Mesendoderm (in vitro differentiated cells): ENCODE data around the gene LMBRD1.

Experiments used
- DNase-seq: peaks from one replicate; pipeline ENCODE4 v3.0.0; 2013
- H2AK5ac ChIP-seq: 2 replicates; pipeline ENCODE4 v1.6.1; 2013; ENCODE audit warnings: low read length, inconsistent platforms
- H2BK120ac ChIP-seq: 2 replicates; pipeline ENCODE4 v1.6.1; 2013; ENCODE audit warnings: low read depth, mild to moderate bottlenecking, low read length, moderate library complexity, mixed read lengths
- H2BK15ac ChIP-seq: replicated peaks from 2 replicates; pipeline ENCODE4 v1.6.1; 2013; ENCODE audit warnings: low read depth, mild to moderate bottlenecking, moderate library complexity
- H2BK5ac ChIP-seq: 2 replicates; pipeline ENCODE4 v1.6.1; 2013; ENCODE audit warnings: low read length, inconsistent platforms
- H3K18ac ChIP-seq: 2 replicates; pipeline ENCODE4 v1.6.1; 2013; ENCODE audit warnings: mild to moderate bottlenecking, low read length, mixed read lengths
- H3K23ac ChIP-seq: one replicate; pipeline ENCODE4 v1.6.1; 2013; ENCODE audit warnings: low read length
- H3K27ac ChIP-seq: 2 replicates; pipeline ENCODE4 v1.5.1; 2013; ENCODE audit warnings: low read depth, mild to moderate bottlenecking, inconsistent platforms, low read length, moderate library complexity
- H3K27me3 ChIP-seq: 2 replicates; pipeline ENCODE4 v1.6.1; 2013; ENCODE audit warnings: low read length, control low read depth, mild to moderate bottlenecking, inconsistent platforms; ENCODE audit not compliant: insufficient read depth, poor library complexity
- H3K36me3 ChIP-seq: 2 replicates; pipeline ENCODE4 v1.6.1; 2013; ENCODE audit warnings: low read length, inconsistent platforms; ENCODE audit not compliant: control insufficient read depth, insufficient read depth
- H3K4ac ChIP-seq: one replicate; pipeline ENCODE4 v1.6.1; 2013; ENCODE audit warnings: low read depth, mild to moderate bottlenecking, low read length, moderate library complexity
- H3K4me1 ChIP-seq: 2 replicates; pipeline ENCODE4 v1.6.1; 2013; ENCODE audit warnings: low read depth, low read length, inconsistent platforms; ENCODE audit not compliant: control insufficient read depth
- H3K4me2 ChIP-seq: 2 replicates; pipeline ENCODE4 v1.6.1; 2013; ENCODE audit warnings: low read length
- H3K4me3 ChIP-seq: 2 replicates; pipeline ENCODE4 v1.5.1; 2013; ENCODE audit warnings: mild to moderate bottlenecking, low read length
- H3K56ac ChIP-seq: one replicate; pipeline ENCODE4 v1.6.1; 2013; ENCODE audit warnings: low read length
- H3K79me1 ChIP-seq: 2 replicates; pipeline ENCODE4 v1.6.1; 2013; ENCODE audit warnings: low read length, inconsistent platforms
- H3K79me2 ChIP-seq: 2 replicates; pipeline ENCODE4 v1.6.1; 2013; ENCODE audit warnings: mild to moderate bottlenecking, low read length; ENCODE audit not compliant: control insufficient read depth, insufficient read depth
- H3K9ac ChIP-seq: 2 replicates; pipeline ENCODE4 v1.6.1; 2013; ENCODE audit warnings: low read length, inconsistent platforms
- H4K5ac ChIP-seq: one replicate; pipeline ENCODE4 v1.6.1; 2013; ENCODE audit warnings: low read length
- H4K8ac ChIP-seq: one replicate; pipeline ENCODE4 v1.6.1; 2013; ENCODE audit warnings: low read depth, mild to moderate bottlenecking, control low read depth, low read length, moderate library complexity
- WGBS: extraction: QIAGEN DNeasy Blood & Tissue Kit; methylation state at CpG from one replicate; pipeline ENCODE4 v1.1.7; 2013; ENCODE audit warnings: low lambda C conversion rate, missing lambda C conversion rate; ENCODE audit not compliant: insufficient coverage; ENCODE audit errors: extremely low coverage; 5-methylcytosine and 5-hydroxymethylcytosine counted together

LMBRD1 gene

DNA sequence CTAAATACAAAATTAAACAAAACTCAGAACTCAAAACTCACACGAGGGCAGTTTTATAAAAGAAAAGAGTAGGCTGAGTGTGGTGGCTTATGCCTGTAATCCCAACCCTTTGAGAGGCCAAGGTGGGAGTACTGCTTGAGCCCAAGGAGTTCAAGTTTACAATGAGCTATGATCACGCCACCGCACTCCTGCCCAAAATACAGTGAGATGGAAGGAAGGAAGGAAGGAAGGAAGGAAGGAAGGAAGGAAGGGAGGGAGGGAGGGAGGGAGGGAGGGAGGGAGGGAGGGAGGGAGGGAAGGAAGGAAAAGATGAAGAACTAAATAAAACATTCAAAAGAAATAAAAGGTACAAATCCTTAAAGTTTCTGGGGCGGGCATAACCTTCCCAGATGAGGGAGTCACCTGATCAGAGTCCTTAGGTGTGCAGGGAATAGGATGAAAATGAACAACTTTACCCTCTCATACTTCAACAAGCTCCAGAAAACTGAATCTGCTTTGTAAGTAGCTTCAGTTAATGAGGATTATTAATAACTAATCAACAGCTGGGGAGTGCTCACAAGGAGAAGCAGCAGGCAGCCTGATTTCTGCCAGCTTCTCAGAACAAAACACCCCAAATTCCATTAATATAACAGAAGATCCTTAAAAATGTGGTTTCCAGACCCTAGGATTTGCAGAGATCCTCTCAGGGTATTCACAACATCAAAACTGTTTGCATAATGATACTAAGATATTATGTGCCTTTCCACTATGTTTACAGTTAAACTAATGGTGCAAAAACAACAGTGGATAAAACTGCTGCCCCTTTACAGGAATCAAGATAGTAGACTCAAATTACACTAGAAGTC, 21.8 kb downstream of the LMBRD1 start:
- H3K27me3 ChIP-seq, result no peaks in the 10 kb centered on the region
- no peak for DNase-seq
- H3K9ac ChIP-seq, result no peak overlapping the region
- H2BK120ac ChIP-seq, result no peak overlapping the region
- H4K8ac ChIP-seq, result no peak overlapping the region
- no peak overlapping the region for H2BK15ac ChIP-seq
- H3K27ac ChIP-seq, result no peak overlapping the region
- H3K56ac ChIP-seq, result no peak overlapping the region
- no CpG with 5 or more reads among the region's 4 CpGs for WGBS
- no peaks in the 10 kb centered on the region for H3K79me1 ChIP-seq
- H3K23ac ChIP-seq, result no peak overlapping the region
- H3K4me3 ChIP-seq, result no peak overlapping the region
- no peak overlapping the region for H3K4me2 ChIP-seq
- no peak overlapping the region for H2BK5ac ChIP-seq
- no peak overlapping the region for H3K4ac ChIP-seq
- H3K36me3 ChIP-seq, result no peaks in the 10 kb centered on the region
- peaks cover 7% of the 10 kb centered on the region for H3K4me1 ChIP-seq
- H3K18ac ChIP-seq, result no peak overlapping the region
- H4K5ac ChIP-seq, result no peak overlapping the region
- no peaks in the 10 kb centered on the region for H3K79me2 ChIP-seq
- H2AK5ac ChIP-seq, result no peak overlapping the region

DNA sequence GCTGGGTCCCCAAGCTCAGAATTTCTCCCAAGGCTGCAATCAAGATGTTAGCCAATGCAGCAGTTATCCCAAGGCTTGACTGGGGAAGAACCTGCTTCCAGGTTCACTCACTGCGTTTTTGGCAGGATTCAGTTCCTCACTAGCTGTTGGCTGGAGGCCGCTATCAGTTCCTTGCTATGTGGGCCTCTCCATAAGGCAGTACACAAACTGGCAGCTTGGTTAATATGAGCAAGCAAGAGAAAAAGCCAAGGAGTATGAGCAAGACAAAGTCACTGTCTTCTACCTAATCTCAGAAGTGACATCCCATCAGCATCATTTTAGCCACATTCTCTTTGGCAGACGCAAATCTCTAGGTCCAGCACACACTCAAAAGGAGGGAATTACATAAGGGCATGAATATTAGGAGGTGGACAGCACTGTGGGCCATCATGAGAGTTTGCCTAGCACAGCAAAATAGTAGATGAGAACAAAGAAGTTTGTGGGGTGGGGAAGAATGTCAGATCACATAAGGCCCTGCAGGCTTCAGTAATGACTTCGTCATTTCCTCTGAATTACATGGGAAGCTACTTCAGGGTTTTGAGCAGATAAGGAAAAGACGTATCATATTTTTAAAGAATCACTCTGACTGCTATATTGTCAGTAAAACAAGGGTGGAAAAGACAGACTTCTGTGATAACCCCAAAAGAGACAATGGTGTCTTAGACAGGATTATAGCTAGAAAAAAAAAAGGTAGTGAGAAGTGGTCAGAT, 25.5 kb downstream of the LMBRD1 start:
- H3K4me1 ChIP-seq, result peaks cover 7% of the 10 kb centered on the region
- H3K9ac ChIP-seq, result no peak overlapping the region
- no peaks in the 10 kb centered on the region for H3K27me3 ChIP-seq
- H2BK15ac ChIP-seq, result no peak overlapping the region
- H2AK5ac ChIP-seq, result peak overlapping the region; percentile 3
- H3K4me3 ChIP-seq, result no peak overlapping the region
- no peak overlapping the region for H3K18ac ChIP-seq
- H2BK5ac ChIP-seq, result peak overlapping the region; percentile 16
- DNase-seq, result peak; percentile 51
- no CpG with 5 or more reads among the region's 5 CpGs for WGBS
- no peak overlapping the region for H3K4me2 ChIP-seq
- peak overlapping the region; percentile 7 for H4K8ac ChIP-seq
- peak overlapping the region; percentile 5 for H3K27ac ChIP-seq
- H3K4ac ChIP-seq, result peak overlapping the region; percentile 36
- no peaks in the 10 kb centered on the region for H3K79me2 ChIP-seq
- H3K56ac ChIP-seq, result peak overlapping the region; percentile 45
- H3K23ac ChIP-seq, result no peak overlapping the region
- H2BK120ac ChIP-seq, result no peak overlapping the region
- H4K5ac ChIP-seq, result no peak overlapping the region
- no peaks in the 10 kb centered on the region for H3K79me1 ChIP-seq
- H3K36me3 ChIP-seq, result no peaks in the 10 kb centered on the region

DNA sequence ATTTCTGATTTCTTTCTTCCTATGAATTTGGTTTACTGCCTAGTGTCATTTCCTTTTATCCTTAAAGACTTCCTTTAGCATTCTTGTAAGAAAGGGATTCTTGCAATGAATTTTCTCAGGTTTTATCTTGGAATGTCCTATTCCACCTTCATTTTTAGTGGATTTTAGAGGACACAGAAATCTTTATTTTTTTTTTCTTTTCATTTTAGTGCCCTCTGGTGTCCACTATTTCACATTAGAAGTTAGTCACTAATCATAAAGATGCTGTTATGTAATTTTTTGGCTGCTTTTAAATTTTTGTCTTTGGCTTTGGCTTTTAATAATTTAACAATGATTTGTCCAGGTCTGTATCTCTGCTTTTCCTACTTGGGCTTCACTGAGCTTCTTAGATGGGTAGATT, 28.1 kb downstream of the LMBRD1 start:
- Histone ChIP-seq H3K27me3 (no peaks in the 10 kb centered on the region), H2AK5ac (no peak overlapping the region), H2BK5ac (no peak overlapping the region), H4K8ac (no peak overlapping the region), H3K4ac (no peak overlapping the region), H2BK15ac (no peak overlapping the region), H4K5ac (no peak overlapping the region), H3K4me3 (no peak overlapping the region), H2BK120ac (no peak overlapping the region), H3K56ac (no peak overlapping the region), H3K4me2 (no peak overlapping the region), H3K4me1 (peaks cover 7% of the 10 kb centered on the region), H3K79me2 (no peaks in the 10 kb centered on the region), H3K18ac (no peak overlapping the region), H3K79me1 (no peaks in the 10 kb centered on the region), H3K9ac (no peak overlapping the region), H3K27ac (no peak overlapping the region), H3K23ac (no peak overlapping the region), H3K36me3 (no peaks in the 10 kb centered on the region)
- DNase-seq, result no peak

DNA sequence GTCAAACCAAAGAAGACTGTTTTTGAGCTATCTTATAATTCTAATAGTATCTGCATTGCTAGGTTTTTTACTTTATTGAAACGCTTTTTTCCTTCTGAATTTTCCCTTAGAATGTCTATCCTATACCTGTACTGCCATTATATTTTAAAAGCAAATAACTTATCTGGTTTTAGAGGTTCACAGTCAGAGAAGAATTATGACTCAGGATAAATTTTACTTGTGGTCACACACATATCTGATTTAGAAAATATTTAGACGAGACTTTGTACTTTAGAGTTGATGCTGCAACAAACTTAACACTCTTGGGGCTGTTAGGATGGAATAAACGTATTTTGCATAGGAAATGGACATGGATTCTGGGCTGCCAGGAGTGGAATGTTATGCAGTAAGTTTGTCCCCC, 33.0 kb downstream of the LMBRD1 start:
- H3K9ac ChIP-seq, result no peak overlapping the region

DNA sequence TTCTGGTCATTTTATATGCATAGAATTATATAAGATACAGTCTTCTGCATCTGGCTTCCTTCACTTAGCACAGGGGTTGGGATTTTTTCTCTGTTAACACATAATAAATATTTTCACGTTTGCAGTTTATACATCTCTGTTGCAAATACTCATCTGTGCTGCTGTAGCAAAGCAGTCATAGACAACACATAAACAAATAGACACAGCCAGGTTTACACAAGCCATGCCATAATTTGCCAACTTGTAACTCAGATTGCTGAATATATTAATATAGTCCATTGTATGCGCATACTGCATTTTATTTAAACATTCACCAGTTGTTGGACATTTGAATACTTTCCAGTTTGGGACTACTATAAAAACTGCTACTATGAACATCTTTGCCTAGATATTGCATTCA, 35.0 kb downstream of the LMBRD1 start:
- no peaks in the 10 kb centered on the region for H3K4me1 ChIP-seq
- H3K4me2 ChIP-seq, result no peak overlapping the region

More for the DNA sequence above, 33.0 kb downstream of the LMBRD1 start:
- H2AK5ac ChIP-seq, result no peak overlapping the region
- H3K79me2 ChIP-seq, result no peaks in the 10 kb centered on the region
- H3K4me1 ChIP-seq, result no peaks in the 10 kb centered on the region
- H3K4ac ChIP-seq, result no peak overlapping the region
- no peaks in the 10 kb centered on the region for H3K36me3 ChIP-seq
- H2BK15ac ChIP-seq, result no peak overlapping the region
- no peak overlapping the region for H3K23ac ChIP-seq
- no peaks in the 10 kb centered on the region for H3K27me3 ChIP-seq
- H3K79me1 ChIP-seq, result no peaks in the 10 kb centered on the region
- no peak overlapping the region for H4K5ac ChIP-seq
- H3K56ac ChIP-seq, result no peak overlapping the region
- no peak overlapping the region for H3K18ac ChIP-seq
- no peak overlapping the region for H4K8ac ChIP-seq
- H2BK5ac ChIP-seq, result no peak overlapping the region
- no peak overlapping the region for H3K27ac ChIP-seq
- no peak for DNase-seq
- no CpG with 5 or more reads among the region's 3 CpGs for WGBS
- H3K4me3 ChIP-seq, result no peak overlapping the region
- H3K4me2 ChIP-seq, result no peak overlapping the region
- no peak overlapping the region for H2BK120ac ChIP-seq

More for the DNA sequence above, 35.0 kb downstream of the LMBRD1 start:
- no CpG with 5 or more reads among the region's 2 CpGs for WGBS
- H3K9ac ChIP-seq, result no peak overlapping the region
- H3K79me1 ChIP-seq, result no peaks in the 10 kb centered on the region
- no peak overlapping the region for H3K27ac ChIP-seq
- no peak overlapping the region for H2BK15ac ChIP-seq
- H3K4ac ChIP-seq, result no peak overlapping the region
- no peaks in the 10 kb centered on the region for H3K27me3 ChIP-seq
- H4K8ac ChIP-seq, result no peak overlapping the region
- H3K4me3 ChIP-seq, result no peak overlapping the region
- no peak overlapping the region for H4K5ac ChIP-seq
- no peak overlapping the region for H3K23ac ChIP-seq
- DNase-seq, result no peak
- H3K18ac ChIP-seq, result no peak overlapping the region
- no peaks in the 10 kb centered on the region for H3K36me3 ChIP-seq
- no peak overlapping the region for H2AK5ac ChIP-seq
- H2BK120ac ChIP-seq, result no peak overlapping the region
- H3K56ac ChIP-seq, result no peak overlapping the region
- H2BK5ac ChIP-seq, result no peak overlapping the region
- H3K79me2 ChIP-seq, result no peaks in the 10 kb centered on the region
